Measurements from ENCODE around the gene NXN. TPM values are rescaled to one million over a fixed set of nuclear protein-coding genes. Genes with fewer than 3 reads are reported as not detected.
"Not testable (repeated sequence)": the region's sequence is repeated elsewhere in the genome, so short reads cannot be mapped to it uniquely, and the experiment has no call there.

The NXN gene
- polyA plus RNA-seq, 3 donors: not detected

- no peak for TF ChIP-seq CTCF (IDR thresholded peaks at IDR 0.05)
- Histone ChIP-seq H3K9ac (ENCODE audit: insufficient read depth, low read length, poor library complexity, severe bottlenecking) (no peak overlapping the region), H3K36me3 (replicated peaks in 1 of 2; ENCODE audit: control insufficient read depth in 1 of 2, insufficient read depth in 2 of 2, low read length in 2 of 2) (peaks cover 48 to 54% of the 10 kb centered on the region in 2 donors), H3K79me2 (ENCODE audit: insufficient read depth, low read length) (no peaks in the 10 kb centered on the region), H3K27ac (ENCODE audit: low read depth in 1 of 2, low read length in 2 of 2) (no peak overlapping the region), H3K4me2 (replicated peaks; ENCODE audit: extremely low read depth, low read length, poor library complexity, severe bottlenecking) (no peak overlapping the region), H3K4me3 (replicated peaks in 1 of 3; ENCODE audit: low read depth in 2 of 3, low read length in 3 of 3) (no peak overlapping the region), H2AFZ (ENCODE audit: insufficient read depth, low read depth, low read length, poor library complexity, severe bottlenecking) (no peak overlapping the region), H3K27me3 (ENCODE audit: control insufficient read depth in 2 of 2, insufficient read depth in 2 of 2, low read length in 2 of 2) (no peaks in the 10 kb centered on the region), H4K20me1 (ENCODE audit: insufficient read depth, low read length) (no peaks in the 10 kb centered on the region), H3K9me3 (replicated peaks in 1 of 2; ENCODE audit: control insufficient read depth in 1 of 2, insufficient read depth in 1 of 2, low read length in 2 of 2) (no peaks in the 10 kb centered on the region), H3K4me1 (ENCODE audit: control insufficient read depth in 1 of 2, insufficient read depth in 2 of 2, low read length in 2 of 2) (no peaks in the 10 kb centered on the region)
- H3K4me3 Mint-ChIP-seq: no peak overlapping the region
- intact Hi-C loops (cut with micrococcal nuclease): loop anchor here in 1 of 2 donors (5.0 kb wide), 1 partner anchor 190 kb away; no protein-coding TSS in a partner anchor
- H3K4me1 Mint-ChIP-seq: peaks cover 7% of the 10 kb centered on the region
- H3K36me3 Mint-ChIP-seq: peaks cover 51 to 58% of the 10 kb centered on the region in 2 donors
- H3K27me3 Mint-ChIP-seq (ENCODE audit: low read depth in 3 of 3): peaks cover 4 to 6% (median 6%) of the 10 kb centered on the region in 3 donors
- peaks cover 0 to 3% (median 0%) of the 10 kb centered on the region in 7 donors for H3K9me3 Mint-ChIP-seq
- WGBS (ENCODE audit: insufficient coverage): 94% methylated on average over 5 of the region's 9 CpGs
- H3K27ac Mint-ChIP-seq: no peak overlapping the region
- DNase-seq: no peak
These were observed 187.3 kb downstream of the NXN start for GRCh38 chr17:792277-792676.

GRCh38 chr17:791829-792228 lies 187.7 kb downstream of the NXN start:
- 95% methylated on average over 13 of the region's 19 CpGs for WGBS (ENCODE audit: insufficient coverage)
- no peak overlapping the region for H3K4me2 ChIP-seq (replicated peaks; ENCODE audit: extremely low read depth, low read length, poor library complexity, severe bottlenecking)
- no peaks in the 10 kb centered on the region for H4K20me1 ChIP-seq (ENCODE audit: insufficient read depth, low read length)
- peaks cover 51 to 58% of the 10 kb centered on the region in 2 donors for H3K36me3 ChIP-seq (replicated peaks in 1 of 2; ENCODE audit: control insufficient read depth in 1 of 2, insufficient read depth in 2 of 2, low read length in 2 of 2)
- Mint-ChIP-seq H3K9me3 (peaks cover 0 to 3% (median 0%) of the 10 kb centered on the region in 7 donors), H3K36me3 (peaks cover 54 to 63% of the 10 kb centered on the region in 2 donors), H3K27me3 (ENCODE audit: low read depth in 3 of 3) (peaks cover 4 to 6% (median 6%) of the 10 kb centered on the region in 3 donors), H3K27ac (peak overlapping the region in 1 of 7 donors; percentile 52), H3K4me1 (peaks cover 7% of the 10 kb centered on the region), H3K4me3 (no peak overlapping the region)
- H3K27ac ChIP-seq (ENCODE audit: low read depth in 1 of 2, low read length in 2 of 2): no peak overlapping the region
- TF ChIP-seq CTCF (IDR thresholded peaks at IDR 0.05): no peak
- no peaks in the 10 kb centered on the region for H3K27me3 ChIP-seq (ENCODE audit: control insufficient read depth in 2 of 2, insufficient read depth in 2 of 2, low read length in 2 of 2)
- no peak overlapping the region for H3K4me3 ChIP-seq (replicated peaks in 1 of 3; ENCODE audit: low read depth in 2 of 3, low read length in 3 of 3)
- H3K9ac ChIP-seq (ENCODE audit: insufficient read depth, low read length, poor library complexity, severe bottlenecking): no peak overlapping the region
- no peaks in the 10 kb centered on the region for H3K79me2 ChIP-seq (ENCODE audit: insufficient read depth, low read length)
- H3K4me1 ChIP-seq (ENCODE audit: control insufficient read depth in 1 of 2, insufficient read depth in 2 of 2, low read length in 2 of 2): no peaks in the 10 kb centered on the region
- DNase-seq: no peak
- intact Hi-C loops (cut with micrococcal nuclease): loop anchor here in 1 of 2 donors (5.0 kb wide), 1 partner anchor 190 kb away; no protein-coding TSS in a partner anchor
- H3K9me3 ChIP-seq (replicated peaks in 1 of 2; ENCODE audit: control insufficient read depth in 1 of 2, insufficient read depth in 1 of 2, low read length in 2 of 2): no peaks in the 10 kb centered on the region
- H2AFZ ChIP-seq (ENCODE audit: insufficient read depth, low read depth, low read length, poor library complexity, severe bottlenecking): no peak overlapping the region

- H3K36me3 ChIP-seq (replicated peaks in 1 of 2; ENCODE audit: control insufficient read depth in 1 of 2, insufficient read depth in 2 of 2, low read length in 2 of 2): peaks cover 51 to 64% of the 10 kb centered on the region in 2 donors
These were observed 188.7 kb downstream of the NXN start for GRCh38 chr17:790874-791247.

More at GRCh38 chr17:790874-791247, 188.7 kb downstream of the NXN start:
- H3K27me3 ChIP-seq (ENCODE audit: control insufficient read depth in 2 of 2, insufficient read depth in 2 of 2, low read length in 2 of 2); H3K79me2 ChIP-seq (ENCODE audit: insufficient read depth, low read length); H3K27me3 Mint-ChIP-seq (ENCODE audit: low read depth in 3 of 3); H2AFZ ChIP-seq (ENCODE audit: insufficient read depth, low read depth, low read length, poor library complexity, severe bottlenecking); H3K27ac Mint-ChIP-seq; H3K27ac ChIP-seq (ENCODE audit: low read depth in 1 of 2, low read length in 2 of 2); H3K9ac ChIP-seq (ENCODE audit: insufficient read depth, low read length, poor library complexity, severe bottlenecking); H3K4me1 ChIP-seq (ENCODE audit: control insufficient read depth in 1 of 2, insufficient read depth in 2 of 2, low read length in 2 of 2); H3K4me2 ChIP-seq (replicated peaks; ENCODE audit: extremely low read depth, low read length, poor library complexity, severe bottlenecking); H3K4me3 ChIP-seq (replicated peaks in 1 of 3; ENCODE audit: low read depth in 2 of 3, low read length in 3 of 3); H3K4me3 Mint-ChIP-seq; H3K9me3 Mint-ChIP-seq; H3K4me1 Mint-ChIP-seq; H3K9me3 ChIP-seq (replicated peaks in 1 of 2; ENCODE audit: control insufficient read depth in 1 of 2, insufficient read depth in 1 of 2, low read length in 2 of 2); DNase-seq; H4K20me1 ChIP-seq (ENCODE audit: insufficient read depth, low read length): not testable (repeated sequence)
- peaks cover 57 to 70% of the 10 kb centered on the region in 2 donors for H3K36me3 Mint-ChIP-seq
- intact Hi-C loops (cut with micrococcal nuclease): loop anchor here in 1 of 2 donors (5.0 kb wide), 1 partner anchor 191 kb away; no protein-coding TSS in a partner anchor
- 100% methylated on average over 4 of the region's 12 CpGs for WGBS (ENCODE audit: insufficient coverage)
